GM10266 (cell line): ENCODE data around the gene UACA.

Experiments
- DNase-seq: peaks from one replicate; pipeline ENCODE4 v3.0.0; 2012; ENCODE audit errors: extremely low spot score
- TF ChIP-seq, protein P1 (sequence below): IDR thresholded peaks from 2 replicates; pipeline ENCODE4 v1.5.1; 2012; ENCODE audit warnings: mild to moderate bottlenecking, low read depth; ENCODE audit not compliant: control insufficient read depth, insufficient read depth; ENCODE audit errors: missing control alignments

UACA gene

DNA sequence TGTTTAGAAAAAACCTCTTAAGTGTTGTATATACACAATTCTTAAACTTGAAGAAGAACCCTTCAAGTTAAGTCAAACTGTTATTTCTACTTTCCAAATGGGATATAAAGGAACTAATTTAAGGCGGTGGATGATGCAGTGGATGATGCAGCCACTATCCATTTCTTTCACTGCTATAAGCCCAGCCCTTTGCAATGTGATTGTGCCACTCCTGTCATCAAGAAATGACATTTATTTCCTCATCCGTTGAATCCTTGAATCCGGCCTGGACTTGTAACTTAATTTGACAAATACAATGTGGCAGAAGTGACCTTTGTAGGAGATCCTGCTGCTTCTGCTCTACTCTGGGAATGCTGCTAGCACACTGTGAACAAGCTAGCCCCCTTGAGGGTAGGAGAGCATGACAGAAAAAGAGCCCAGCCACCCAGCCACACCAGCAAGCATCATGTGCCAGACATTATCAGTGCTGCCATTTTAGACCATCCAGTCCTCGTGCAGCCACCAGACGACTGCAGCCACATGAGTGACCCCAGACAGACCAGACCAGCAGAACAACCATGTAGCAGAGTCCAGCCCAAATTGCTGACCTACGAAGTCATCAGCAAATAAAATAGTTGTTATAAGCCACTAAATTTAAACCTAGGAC, 47.4 kb downstream of the UACA start:
- TF ChIP-seq, protein P1, sequence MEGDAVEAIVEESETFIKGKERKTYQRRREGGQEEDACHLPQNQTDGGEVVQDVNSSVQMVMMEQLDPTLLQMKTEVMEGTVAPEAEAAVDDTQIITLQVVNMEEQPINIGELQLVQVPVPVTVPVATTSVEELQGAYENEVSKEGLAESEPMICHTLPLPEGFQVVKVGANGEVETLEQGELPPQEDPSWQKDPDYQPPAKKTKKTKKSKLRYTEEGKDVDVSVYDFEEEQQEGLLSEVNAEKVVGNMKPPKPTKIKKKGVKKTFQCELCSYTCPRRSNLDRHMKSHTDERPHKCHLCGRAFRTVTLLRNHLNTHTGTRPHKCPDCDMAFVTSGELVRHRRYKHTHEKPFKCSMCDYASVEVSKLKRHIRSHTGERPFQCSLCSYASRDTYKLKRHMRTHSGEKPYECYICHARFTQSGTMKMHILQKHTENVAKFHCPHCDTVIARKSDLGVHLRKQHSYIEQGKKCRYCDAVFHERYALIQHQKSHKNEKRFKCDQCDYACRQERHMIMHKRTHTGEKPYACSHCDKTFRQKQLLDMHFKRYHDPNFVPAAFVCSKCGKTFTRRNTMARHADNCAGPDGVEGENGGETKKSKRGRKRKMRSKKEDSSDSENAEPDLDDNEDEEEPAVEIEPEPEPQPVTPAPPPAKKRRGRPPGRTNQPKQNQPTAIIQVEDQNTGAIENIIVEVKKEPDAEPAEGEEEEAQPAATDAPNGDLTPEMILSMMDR = no peak
- no peak for DNase-seq

- no peak for DNase-seq
- TF ChIP-seq, protein P1 = no peak
Observed at GRCh38 chr15:70714565-70714964, 48.8 kb downstream of the UACA start.

DNA sequence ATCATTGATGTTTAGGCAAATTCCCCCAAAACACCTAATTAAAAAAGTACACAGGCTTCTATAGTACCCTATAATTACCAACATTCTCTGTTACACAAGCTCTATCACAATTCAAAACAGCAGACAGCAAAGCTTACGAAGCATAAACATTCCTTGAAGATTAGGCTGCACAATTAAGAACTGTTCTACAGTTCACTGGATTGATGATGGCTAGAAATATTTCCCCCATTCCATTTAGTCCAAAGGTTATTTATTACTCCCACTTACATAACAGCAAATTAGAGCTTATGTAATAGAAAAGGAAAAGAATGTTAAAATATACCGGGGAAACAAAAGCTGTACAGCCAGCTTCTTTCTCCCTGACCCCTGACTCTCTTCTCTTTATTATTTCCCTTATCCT, 49.3 kb downstream of the UACA start:
- TF ChIP-seq, protein P1 = no peak
- no peak for DNase-seq

DNA sequence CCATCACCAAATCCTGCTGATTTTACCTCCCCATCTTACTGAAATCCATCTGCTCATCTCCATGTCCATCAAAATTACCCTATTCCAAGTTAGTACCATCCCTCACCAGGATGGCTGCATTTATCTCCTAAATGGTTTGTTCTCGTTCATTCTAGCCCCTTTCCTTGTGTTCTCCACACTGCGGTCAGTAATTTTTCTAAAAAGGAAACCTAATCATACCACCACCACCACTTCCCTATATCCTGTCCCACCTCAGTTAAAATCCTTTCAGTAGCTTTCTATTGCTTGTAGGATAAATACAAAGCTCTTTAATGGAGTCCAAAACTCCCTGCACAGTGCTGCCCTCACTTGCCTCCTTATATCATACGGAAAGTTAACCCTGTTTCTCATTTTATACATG, 51.1 kb downstream of the UACA start:
- DNase-seq = no peak
- TF ChIP-seq, protein P1 = no peak

GRCh38 chr15:70710714-70711113, 52.6 kb downstream of the UACA start:
- TF ChIP-seq, protein P1 = no peak
- DNase-seq = no peak

GRCh38 chr15:70708839-70709238, 54.5 kb downstream of the UACA start:
- DNase-seq = no peak
- TF ChIP-seq, protein P1 = no peak

GRCh38 chr15:70707686-70708300, 55.6 kb downstream of the UACA start:
- TF ChIP-seq, protein P1 = no peak
- DNase-seq = no peak
